Fibroblast of lung (primary cell): ENCODE data around the gene UGP2.

Experiments used
- EZH2 ChIP-seq: IDR thresholded peaks from 2 replicates; pipeline ENCODE4 v1.5.1; 2012; ENCODE audit warnings: low read length, control low read depth, mild to moderate bottlenecking; ENCODE audit errors: missing control alignments
- TF ChIP-seq, protein P1 (sequence below), 2 donors: IDR thresholded peaks in 1 of 2; conservative IDR thresholded peaks in 1 of 2; 1 replicate in 1 of 2; 2 replicates in 1 of 2; pipeline ENCODE4 v1.5.1; 2011 to 2012; ENCODE audit warnings: low read length in 2 of 2, control low read depth in 1 of 2, inconsistent platforms in 1 of 2, low read depth in 1 of 2, mild to moderate bottlenecking in 1 of 2

- TF ChIP-seq, protein P1, sequence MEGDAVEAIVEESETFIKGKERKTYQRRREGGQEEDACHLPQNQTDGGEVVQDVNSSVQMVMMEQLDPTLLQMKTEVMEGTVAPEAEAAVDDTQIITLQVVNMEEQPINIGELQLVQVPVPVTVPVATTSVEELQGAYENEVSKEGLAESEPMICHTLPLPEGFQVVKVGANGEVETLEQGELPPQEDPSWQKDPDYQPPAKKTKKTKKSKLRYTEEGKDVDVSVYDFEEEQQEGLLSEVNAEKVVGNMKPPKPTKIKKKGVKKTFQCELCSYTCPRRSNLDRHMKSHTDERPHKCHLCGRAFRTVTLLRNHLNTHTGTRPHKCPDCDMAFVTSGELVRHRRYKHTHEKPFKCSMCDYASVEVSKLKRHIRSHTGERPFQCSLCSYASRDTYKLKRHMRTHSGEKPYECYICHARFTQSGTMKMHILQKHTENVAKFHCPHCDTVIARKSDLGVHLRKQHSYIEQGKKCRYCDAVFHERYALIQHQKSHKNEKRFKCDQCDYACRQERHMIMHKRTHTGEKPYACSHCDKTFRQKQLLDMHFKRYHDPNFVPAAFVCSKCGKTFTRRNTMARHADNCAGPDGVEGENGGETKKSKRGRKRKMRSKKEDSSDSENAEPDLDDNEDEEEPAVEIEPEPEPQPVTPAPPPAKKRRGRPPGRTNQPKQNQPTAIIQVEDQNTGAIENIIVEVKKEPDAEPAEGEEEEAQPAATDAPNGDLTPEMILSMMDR (conservative IDR thresholded peaks at IDR 0.05 in 1 of 2, IDR thresholded peaks at IDR 0.05 in 1 of 2; ENCODE audit: low read depth in 1 of 2, low read length in 2 of 2), result no peak
- TF ChIP-seq EZH2, result no peak
Measured at GRCh38 chr2:63817382-63817781, 24.3 kb upstream of the UGP2 start.
